ENCODE measurements around the gene IL11. TPM values are rescaled to one million over a fixed set of nuclear protein-coding genes. Genes with fewer than 3 reads are reported as not detected.

The IL11 gene
- total RNA-seq, 1 donor from 2014 or later, result 3.1 TPM

GRCh38 chr19:55384920-55385723 is 14.9 kb upstream of the IL11 start:
- peaks cover 47% of the 10 kb centered on the region for H3K4me1 Mint-ChIP-seq (ENCODE audit: low read depth)

GRCh38 chr19:55384131-55384919 is 14.1 kb upstream of the IL11 start, which contains the start of gene TMEM238:
TSS of gene TMEM238 (minus strand) at chr19:55384292. CDS start at chr19:55384259, 33 bp downstream.
- H3K36me3 Mint-ChIP-seq (ENCODE audit: low read depth), result peaks cover 16% of the 10 kb centered on the region
- DNase-seq (ENCODE audit: low spot score), result no peak
- H3K27me3 Mint-ChIP-seq (ENCODE audit: low read depth), result no peaks in the 10 kb centered on the region
- peaks cover 40% of the 10 kb centered on the region for H3K4me1 Mint-ChIP-seq (ENCODE audit: low read depth)
- no peak for TF ChIP-seq CTCF (IDR thresholded peaks at IDR 0.05)
- H3K4me3 Mint-ChIP-seq (ENCODE audit: unreplicated experiment), result peak within 1 kb of the TSS; percentile 99
- peak within 1 kb of the TSS; percentile 93 for H3K27ac Mint-ChIP-seq (ENCODE audit: unreplicated experiment)
- H3K9me3 Mint-ChIP-seq (ENCODE audit: low read depth), result no peaks in the 10 kb centered on the region

More at GRCh38 chr19:55384920-55385723, 14.9 kb upstream of the IL11 start:
- Mint-ChIP-seq H3K27me3 (ENCODE audit: low read depth) (no peaks in the 10 kb centered on the region), H3K27ac (ENCODE audit: unreplicated experiment) (peak overlapping the region; percentile 93), H3K36me3 (ENCODE audit: low read depth) (peaks cover 21% of the 10 kb centered on the region), H3K9me3 (ENCODE audit: low read depth) (no peaks in the 10 kb centered on the region), H3K4me3 (ENCODE audit: unreplicated experiment) (peak overlapping the region; percentile 99)
- TF ChIP-seq CTCF (IDR thresholded peaks at IDR 0.05), result peak; percentile 18
- DNase-seq (ENCODE audit: low spot score), result no peak

GRCh38 chr19:55383279-55384130 is 13.2 kb upstream of the IL11 start:
- peak; percentile 64 for TF ChIP-seq CTCF (IDR thresholded peaks at IDR 0.05)
- no peaks in the 10 kb centered on the region for H3K9me3 Mint-ChIP-seq (ENCODE audit: low read depth)
- H3K27ac Mint-ChIP-seq (ENCODE audit: unreplicated experiment), result peak overlapping the region; percentile 66
- DNase-seq (ENCODE audit: low spot score), result no peak
- no peaks in the 10 kb centered on the region for H3K27me3 Mint-ChIP-seq (ENCODE audit: low read depth)
- peaks cover 16% of the 10 kb centered on the region for H3K36me3 Mint-ChIP-seq (ENCODE audit: low read depth)
- H3K4me1 Mint-ChIP-seq (ENCODE audit: low read depth), result peaks cover 34% of the 10 kb centered on the region
- peak overlapping the region; percentile 66 for H3K4me3 Mint-ChIP-seq (ENCODE audit: unreplicated experiment)

GRCh38 chr19:55382522-55383054 is 12.3 kb upstream of the IL11 start:
- Mint-ChIP-seq H3K27ac (ENCODE audit: unreplicated experiment) (no peak overlapping the region), H3K27me3 (ENCODE audit: low read depth) (no peaks in the 10 kb centered on the region), H3K4me1 (ENCODE audit: low read depth) (peaks cover 27% of the 10 kb centered on the region), H3K9me3 (ENCODE audit: low read depth) (no peaks in the 10 kb centered on the region), H3K36me3 (ENCODE audit: low read depth) (peaks cover 13% of the 10 kb centered on the region), H3K4me3 (ENCODE audit: unreplicated experiment) (peak overlapping the region; percentile 39)
- DNase-seq (ENCODE audit: low spot score), result no peak
- no peak for TF ChIP-seq CTCF (IDR thresholded peaks at IDR 0.05)
